Measurements from ENCODE around the gene HSF4.

The HSF4 gene

GRCh38 chr16:67145746-67146145 is 18.8 kb upstream of the HSF4 start:
- no peak overlapping the region for H3K4me3 ChIP-seq
- no peak for DNase-seq (ENCODE audit: low spot score)
- H3K27ac ChIP-seq = no peak overlapping the region
- no peak for TF ChIP-seq CTCF (IDR thresholded peaks at IDR 0.05)

- no peak for TF ChIP-seq CTCF (IDR thresholded peaks at IDR 0.05)
- no peak overlapping the region for H3K27ac ChIP-seq
- no peak for DNase-seq (ENCODE audit: low spot score)
- no peak overlapping the region for H3K4me3 ChIP-seq
Observed at GRCh38 chr16:67146523-67147357, 17.8 kb upstream of the HSF4 start.

GRCh38 chr16:67147437-67148140 is 17.0 kb upstream of the HSF4 start:
- Histone ChIP-seq H3K4me3 (no peak overlapping the region), H3K27ac (peak overlapping the region in 1 of 2 donors; percentile 6)
- no peak for DNase-seq (ENCODE audit: low spot score)
- no peak for TF ChIP-seq CTCF (IDR thresholded peaks at IDR 0.05)

- Histone ChIP-seq H3K27ac (no peak overlapping the region), H3K4me3 (no peak overlapping the region)
- no peak for DNase-seq (ENCODE audit: low spot score)
- TF ChIP-seq CTCF (IDR thresholded peaks at IDR 0.05) = no peak
Observed at GRCh38 chr16:67148221-67148620, 16.3 kb upstream of the HSF4 start.

- peak; percentile 71 for DNase-seq (ENCODE audit: low spot score)
- TF ChIP-seq CTCF (IDR thresholded peaks at IDR 0.05) = no peak
- H3K27ac ChIP-seq = no peak overlapping the region
- H3K4me3 ChIP-seq = no peak overlapping the region
Observed at GRCh38 chr16:67148656-67149275, 15.8 kb upstream of the HSF4 start.

GRCh38 chr16:67149276-67150046 is 15.1 kb upstream of the HSF4 start:
- peak; percentile 71 for DNase-seq (ENCODE audit: low spot score)
- Histone ChIP-seq H3K4me3 (peak overlapping the region; percentile 75), H3K27ac (peak overlapping the region; percentile 87 to 91)
- no peak for TF ChIP-seq CTCF (IDR thresholded peaks at IDR 0.05)

All from coronary artery (tissue), 2 donors.